HepG2 (cell line): ENCODE data around the gene ANKRD13D. TPM values are rescaled to one million over a fixed set of nuclear protein-coding genes. Genes with fewer than 3 reads are reported as not detected.

Experiments
- DR1 ChIP-seq: sonication (generic); formaldehyde crosslinking; IDR thresholded peaks from 2 replicates; pipeline ENCODE4 v1.8.0; 2021; ENCODE audit warnings: mild to moderate bottlenecking, missing genetic modification reagents, inconsistent platforms
- FLYWCH1 ChIP-seq: sonication (generic); formaldehyde crosslinking; IDR thresholded peaks from 2 replicates; pipeline ENCODE4 v1.8.1; 2023; ENCODE audit warnings: mild to moderate bottlenecking, missing genetic modification reagents
- IKZF1 ChIP-seq: fragments of 450-650 bp; IDR thresholded peaks from 2 replicates; pipeline ENCODE4 v1.7.1; 2016
- KDM5A ChIP-seq: fragments of 200-600 bp; sonication (generic); IDR thresholded peaks from 2 replicates; pipeline ENCODE4 v1.7.0; 2018; ENCODE audit warnings: antibody characterized with exemption, mild to moderate bottlenecking, low read length, borderline replicate concordance
- SMAD1 ChIP-seq: sonication (generic); formaldehyde crosslinking; IDR thresholded peaks from 2 replicates; pipeline ENCODE4 v1.4.0; 2020; ENCODE audit warnings: missing genetic modification reagents, low read depth, mild to moderate bottlenecking, borderline replicate concordance
- TERF1 ChIP-seq: sonication (generic); formaldehyde crosslinking; IDR thresholded peaks from 2 replicates; pipeline ENCODE4 v1.8.0; 2022; ENCODE audit warnings: mild to moderate bottlenecking, missing genetic modification reagents, moderate library complexity
- ZBTB2 ChIP-seq: sonication (generic); formaldehyde crosslinking; IDR thresholded peaks from 2 replicates; pipeline ENCODE4 v1.8.0; 2022; ENCODE audit warnings: low read depth, missing genetic modification reagents
- ZNF235 ChIP-seq: sonication (generic); formaldehyde crosslinking; IDR thresholded peaks from 2 replicates; pipeline ENCODE4 v1.8.1; 2023; ENCODE audit warnings: mild to moderate bottlenecking, missing genetic modification reagents, borderline replicate concordance
- ZNF3 ChIP-seq: IDR thresholded peaks from 2 replicates; pipeline ENCODE4 v1.7.0; 2017; ENCODE audit warnings: inconsistent platforms
- ZNF501 ChIP-seq: sonication (generic); formaldehyde crosslinking; IDR thresholded peaks from 2 replicates; pipeline ENCODE4 v1.5.1; 2020; ENCODE audit warnings: mild to moderate bottlenecking, moderate library complexity, missing genetic modification reagents
- ZNF674 ChIP-seq: sonication (generic); formaldehyde crosslinking; IDR thresholded peaks from 2 replicates; pipeline ENCODE4 v1.5.0; 2020; ENCODE audit warnings: low read depth, mild to moderate bottlenecking, missing genetic modification reagents
- polyA plus RNA-seq, 8 experiments: library from polyadenylated mRNA; depleted of rRNA in 3 of 8; stranded (reverse) in 7 of 8; unstranded in 1 of 8; fragments of >200 nt; fragmentation: Illumina TruSeq in 4 of 8; extraction: Trizol in 4 of 8; gene quantifications; 2 replicates each; pipeline versions ENCODE4 v1.2.1 to v1.2.3, GENCODE V29; 2011 to 2016; ENCODE audit warnings: low read depth in 4 of 8, missing spikeins in 1 of 8, mixed read lengths in 1 of 8; ENCODE audit not compliant: insufficient read depth in 1 of 8
- total RNA-seq, 5 experiments: library from RNA; depleted of rRNA; stranded (reverse); fragments of >200 nt; fragmentation: Illumina TruSeq; extraction: Trizol; gene quantifications; 2 replicates each; pipeline ENCODE4 v1.2.3, GENCODE V29; 2016; ENCODE audit warnings: low read depth in 1 of 5
- TF ChIP-seq, protein P1 (sequence below), 2 experiments: sonication (generic) in 1 of 2; formaldehyde crosslinking in 1 of 2; IDR thresholded peaks; 2 replicates each; pipeline versions ENCODE4 v1.6.1 to v1.9.0; 2014 to 2022; ENCODE audit warnings: antibody characterized with exemption in 1 of 2, borderline replicate concordance in 1 of 2, inconsistent platforms in 1 of 2, low read depth in 1 of 2, missing genetic modification reagents in 1 of 2
- TF ChIP-seq, protein P2 (sequence below): sonication (generic); formaldehyde crosslinking; IDR thresholded peaks from 2 replicates; pipeline ENCODE4 v1.4.0; 2020; ENCODE audit warnings: mild to moderate bottlenecking, low read depth, missing genetic modification reagents
- TF ChIP-seq, protein P3 (sequence below): sonication (generic); formaldehyde crosslinking; conservative IDR thresholded peaks from 2 replicates; pipeline ENCODE4 v1.8.0; 2022; ENCODE audit warnings: low read depth, missing genetic modification reagents

ANKRD13D gene
- total and polyA plus RNA-seq, 2 of the 13 experiments (the other 11 are each of a cell fraction or from before 2014, with no cell fraction given) = 18.6 to 27.3 TPM

DNA sequence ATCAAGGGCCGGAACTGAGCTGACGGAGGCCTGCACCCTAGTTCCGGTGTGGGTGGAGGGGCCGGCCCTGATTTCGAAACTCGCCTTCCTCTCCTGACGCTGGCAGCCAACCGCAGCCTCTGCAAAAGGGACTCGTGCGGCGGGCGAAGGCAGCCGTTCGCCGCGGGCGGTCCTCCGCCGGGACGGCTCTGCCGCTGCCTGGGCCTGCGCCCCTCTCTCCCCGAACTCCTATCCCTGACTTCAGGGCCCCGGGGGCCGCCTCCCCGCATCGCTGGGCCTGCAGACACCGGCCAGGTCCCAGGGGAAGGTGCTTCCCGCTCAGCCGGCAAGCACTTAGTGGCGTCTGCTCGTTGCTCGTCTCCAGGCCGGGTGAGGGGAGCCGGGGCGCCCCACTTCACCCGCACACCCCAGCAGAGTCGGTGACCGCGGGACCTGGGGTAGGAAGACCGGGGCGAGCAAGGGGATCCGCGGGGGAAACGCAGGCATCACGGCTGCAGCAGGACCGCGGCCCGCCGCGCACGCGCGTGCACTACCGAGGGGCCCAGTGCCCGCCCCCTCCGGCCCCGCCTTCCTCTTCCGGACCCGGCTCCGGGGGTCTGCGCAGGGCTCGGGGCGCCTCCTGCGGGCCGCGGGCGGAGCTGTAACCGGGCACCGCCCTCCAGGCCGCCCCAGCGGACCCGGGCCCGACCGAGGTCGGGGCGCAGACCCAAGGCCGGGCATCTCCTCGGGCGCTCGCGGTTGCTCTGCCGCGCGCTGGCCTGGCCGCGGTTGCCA lies 464 bp upstream of the ANKRD13D start (continued):
- TF ChIP-seq, protein P1, sequence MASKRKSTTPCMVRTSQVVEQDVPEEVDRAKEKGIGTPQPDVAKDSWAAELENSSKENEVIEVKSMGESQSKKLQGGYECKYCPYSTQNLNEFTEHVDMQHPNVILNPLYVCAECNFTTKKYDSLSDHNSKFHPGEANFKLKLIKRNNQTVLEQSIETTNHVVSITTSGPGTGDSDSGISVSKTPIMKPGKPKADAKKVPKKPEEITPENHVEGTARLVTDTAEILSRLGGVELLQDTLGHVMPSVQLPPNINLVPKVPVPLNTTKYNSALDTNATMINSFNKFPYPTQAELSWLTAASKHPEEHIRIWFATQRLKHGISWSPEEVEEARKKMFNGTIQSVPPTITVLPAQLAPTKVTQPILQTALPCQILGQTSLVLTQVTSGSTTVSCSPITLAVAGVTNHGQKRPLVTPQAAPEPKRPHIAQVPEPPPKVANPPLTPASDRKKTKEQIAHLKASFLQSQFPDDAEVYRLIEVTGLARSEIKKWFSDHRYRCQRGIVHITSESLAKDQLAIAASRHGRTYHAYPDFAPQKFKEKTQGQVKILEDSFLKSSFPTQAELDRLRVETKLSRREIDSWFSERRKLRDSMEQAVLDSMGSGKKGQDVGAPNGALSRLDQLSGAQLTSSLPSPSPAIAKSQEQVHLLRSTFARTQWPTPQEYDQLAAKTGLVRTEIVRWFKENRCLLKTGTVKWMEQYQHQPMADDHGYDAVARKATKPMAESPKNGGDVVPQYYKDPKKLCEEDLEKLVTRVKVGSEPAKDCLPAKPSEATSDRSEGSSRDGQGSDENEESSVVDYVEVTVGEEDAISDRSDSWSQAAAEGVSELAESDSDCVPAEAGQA (IDR thresholded peaks at IDR 0.05; ENCODE audit: low read depth) = no peak
- TF ChIP-seq, protein P1 (CRISPR knock-in tag; IDR thresholded peaks at IDR 0.05; ENCODE audit: borderline replicate concordance) = 0 out of 2 replicates have a peak, but pooled peaks have one; percentile 77
- TF ChIP-seq DR1 (CRISPR knock-in tag) = peak; percentile 68
- TF ChIP-seq ZNF674 = no peak
- no peak; the same call in 1 of the 2 replicates for TF ChIP-seq ZNF235 (CRISPR knock-in tag)
- TF ChIP-seq, protein P2, sequence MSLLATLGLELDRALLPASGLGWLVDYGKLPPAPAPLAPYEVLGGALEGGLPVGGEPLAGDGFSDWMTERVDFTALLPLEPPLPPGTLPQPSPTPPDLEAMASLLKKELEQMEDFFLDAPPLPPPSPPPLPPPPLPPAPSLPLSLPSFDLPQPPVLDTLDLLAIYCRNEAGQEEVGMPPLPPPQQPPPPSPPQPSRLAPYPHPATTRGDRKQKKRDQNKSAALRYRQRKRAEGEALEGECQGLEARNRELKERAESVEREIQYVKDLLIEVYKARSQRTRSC (CRISPR knock-in tag) = 0 out of 2 replicates have a peak, but pooled peaks have one; percentile 54
- no peak for TF ChIP-seq FLYWCH1 (CRISPR knock-in tag)
- TF ChIP-seq TERF1 = peak; percentile 63; the same call in 1 of the 2 replicates
- peak; percentile 96 for TF ChIP-seq ZNF501 (CRISPR knock-in tag)
- 0 out of 2 replicates have a peak, but pooled peaks have one; percentile 8 for TF ChIP-seq ZNF3 (CRISPR knock-in tag)
- TF ChIP-seq, protein P3, sequence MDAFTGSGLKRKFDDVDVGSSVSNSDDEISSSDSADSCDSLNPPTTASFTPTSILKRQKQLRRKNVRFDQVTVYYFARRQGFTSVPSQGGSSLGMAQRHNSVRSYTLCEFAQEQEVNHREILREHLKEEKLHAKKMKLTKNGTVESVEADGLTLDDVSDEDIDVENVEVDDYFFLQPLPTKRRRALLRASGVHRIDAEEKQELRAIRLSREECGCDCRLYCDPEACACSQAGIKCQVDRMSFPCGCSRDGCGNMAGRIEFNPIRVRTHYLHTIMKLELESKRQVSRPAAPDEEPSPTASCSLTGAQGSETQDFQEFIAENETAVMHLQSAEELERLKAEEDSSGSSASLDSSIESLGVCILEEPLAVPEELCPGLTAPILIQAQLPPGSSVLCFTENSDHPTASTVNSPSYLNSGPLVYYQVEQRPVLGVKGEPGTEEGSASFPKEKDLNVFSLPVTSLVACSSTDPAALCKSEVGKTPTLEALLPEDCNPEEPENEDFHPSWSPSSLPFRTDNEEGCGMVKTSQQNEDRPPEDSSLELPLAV (CRISPR knock-in tag) = no peak
- TF ChIP-seq IKZF1 = no peak
- no peak; the same call in 1 of the 2 replicates for TF ChIP-seq SMAD1 (CRISPR knock-in tag)
- TF ChIP-seq ZBTB2 (CRISPR knock-in tag) = peak; percentile 78
- peak; percentile 60; the same call in 1 of the 2 replicates for TF ChIP-seq KDM5A
